Measurements from ENCODE around the gene RPE. TPM values are rescaled to one million over a fixed set of nuclear protein-coding genes. Genes with fewer than 3 reads are reported as not detected.

RPE gene
- total RNA-seq, 2 experiments from 2014 or later, result 57.7 to 59.3 TPM

Other genes starting within 250 kb of the RPE start
- not detected for gene UNC80, start 230.8 kb upstream of the RPE start, total RNA-seq
- 1 to 10 TPM; 4.1 TPM for gene KANSL1L, start 168.8 kb downstream of the RPE start, total RNA-seq
- gene ACADL, start 222.8 kb downstream of the RPE start, total RNA-seq, result not detected